Gastrocnemius medialis (tissue), 4 donors: ENCODE data around the gene SULT2B1. TPM values are rescaled to one million over a fixed set of nuclear protein-coding genes. Genes with fewer than 3 reads are reported as not detected.
A peak's percentile ranks its signal among the peaks of the same experiment; 100 is the strongest.

Source experiments
- ATAC-seq, 2 donors: fragments of 150-250 bp; one replicate each; pipeline ENCODE4 v1.9.1; 2016
- DNase-seq, 2 donors: peaks; one replicate each; pipeline ENCODE4 v3.0.0-alpha.2; 2019
- H3K27ac ChIP-seq, 4 donors: fragments of 200-600 bp; sonication (generic); 1 replicate in 1 of 4; 2 replicates in 3 of 4; pipeline ENCODE4 v1.5.1; 2016 to 2018; ENCODE audit warnings: mild to moderate bottlenecking in 2 of 4, moderate library complexity in 1 of 4
- H3K27me3 ChIP-seq, 3 donors: fragments of 200-600 bp; sonication (generic) in 2 of 3; 1 replicate in 1 of 3; 2 replicates in 2 of 3; pipeline versions ENCODE4 v1.5.1 to v1.6.0; 2016 to 2019; ENCODE audit warnings: mild to moderate bottlenecking in 1 of 3, moderate library complexity in 1 of 3
- H3K36me3 ChIP-seq, 2 donors: fragments of 200-600 bp; sonication (generic) in 1 of 2; one replicate each; pipeline ENCODE4 v1.5.1; 2017 to 2018
- H3K4me1 ChIP-seq, 2 donors: fragments of 200-600 bp; sonication (generic) in 1 of 2; one replicate each; pipeline ENCODE4 v1.5.1; 2016 to 2017; ENCODE audit warnings: mild to moderate bottlenecking in 2 of 2
- H3K4me3 ChIP-seq, 4 donors: fragments of 200-600 bp; sonication (generic) in 3 of 4; 1 replicate in 1 of 4; 2 replicates in 3 of 4; pipeline ENCODE4 v1.5.1; 2016 to 2019; ENCODE audit warnings: mild to moderate bottlenecking in 2 of 4
- H3K9me3 ChIP-seq, 3 donors: fragments of 200-600 bp; sonication (generic) in 2 of 3; 1 replicate in 1 of 3; 2 replicates in 2 of 3; pipeline ENCODE4 v1.5.1; 2016 to 2019
- CTCF ChIP-seq, 5 experiments: fragments of 450-650 bp in 3 of 5; fragments of 200-600 bp in 2 of 5; sonication (generic) in 2 of 5; IDR thresholded peaks in 4 of 5; conservative IDR thresholded peaks in 1 of 5; 1 replicate in 4 of 5; 2 replicates in 1 of 5; pipeline ENCODE4 v1.5.1; 2016 to 2019; ENCODE audit warnings: antibody characterized with exemption in 5 of 5, mild to moderate bottlenecking in 3 of 5, moderate library complexity in 3 of 5
- POLR2A ChIP-seq, 2 donors: fragments of 450-650 bp; IDR thresholded peaks; one replicate each; pipeline ENCODE4 v1.6.1; 2017; ENCODE audit warnings: antibody characterized with exemption in 2 of 2, mild to moderate bottlenecking in 2 of 2, moderate library complexity in 2 of 2
- in situ Hi-C, 4 donors: fragments of 200-750 bp; cut with MboI; loops; one replicate each; pipeline versions ENCODE4 v1.15.0 to v1.8.0; 2017; ENCODE audit warnings: low sequenced_read_pairs in 4 of 4
- intact Hi-C: fragments of 100-400 bp; cut with DNase I; formaldehyde crosslinking; loops from one replicate; pipeline ENCODE4 v1.15.1; 2023; ENCODE audit warnings: low total_unique reads
- total RNA-seq, 4 donors: library from RNA; depleted of rRNA; stranded (reverse); fragments of >200 nt; gene quantifications; one replicate each; pipeline versions ENCODE4 v1.1.0 to v1.2.3, GENCODE V29; 2016

Gene SULT2B1
- total RNA-seq, 4 donors from 2014 or later: not detected

DNA sequence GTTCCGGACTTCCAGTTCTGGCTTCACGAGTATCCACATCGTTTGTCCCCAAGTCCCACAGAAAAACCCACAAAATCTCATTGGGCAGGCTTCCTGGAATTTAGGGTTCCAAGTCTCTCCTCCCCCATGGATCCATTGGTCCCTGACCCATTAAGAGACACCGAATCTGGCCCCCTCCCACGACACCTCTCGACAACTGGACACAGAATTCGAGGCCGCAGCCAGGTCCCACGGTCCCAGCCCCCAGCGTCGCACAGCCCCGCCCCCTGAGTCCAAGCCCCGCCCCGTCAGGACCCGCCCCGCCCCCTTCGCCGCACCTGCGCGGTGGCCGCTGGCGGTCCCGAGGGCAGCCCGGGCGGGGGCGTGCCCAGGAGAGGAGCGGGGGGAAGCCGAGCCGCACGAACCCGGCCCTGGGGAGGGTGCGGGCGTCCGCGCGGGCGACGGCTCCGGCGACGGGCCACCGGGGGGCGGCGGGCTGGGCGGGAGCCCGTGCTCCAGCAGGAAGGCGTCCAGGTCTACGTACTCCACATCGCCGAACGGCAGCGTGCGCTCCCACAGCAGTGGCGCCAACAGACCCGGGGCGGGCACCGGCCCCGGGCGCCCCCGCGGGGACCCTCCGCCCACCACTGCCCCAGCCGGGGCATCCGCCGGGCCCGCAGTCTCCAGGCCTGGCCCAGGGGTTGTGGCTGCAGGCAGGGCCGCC, 83.4 kb downstream of the SULT2B1 start:
- Histone ChIP-seq H3K27ac (peak overlapping the region; percentile 97 to 100 (median 100)), H3K36me3 (no peaks in the 10 kb centered on the region), H3K4me1 (peaks cover 56 to 66% of the 10 kb centered on the region in 2 donors), H3K9me3 (no peaks in the 10 kb centered on the region), H3K4me3 (peak overlapping the region; percentile 58 to 95 (median 76)), H3K27me3 (no peaks in the 10 kb centered on the region)
- intact Hi-C loops: loop anchor here (2.0 to 10.0 kb wide), 6 partner anchors 17 to 1567 kb away; partner anchors contain the start of genes AKT1S1, GYS1, MYH14 and PPP1R15A
- TF ChIP-seq CTCF (IDR thresholded peaks at IDR 0.05 in 4 of 5, conservative IDR thresholded peaks at IDR 0.05 in 1 of 5) (peak in 1 of 5 experiments; percentile 24), POLR2A (IDR thresholded peaks at IDR 0.05) (peak; percentile 94)
- DNase-seq: peak; percentile 70 to 88
- in situ Hi-C loops: loop anchor here in 1 of 4 donors (25.0 kb wide), 1 partner anchor 102 kb away; the partner anchor contains the start of genes IZUMO1 and RASIP1
- peak; percentile 16 to 28 for ATAC-seq

- intact Hi-C loops (loop anchor here (2.0 to 10.0 kb wide), 6 partner anchors 17 to 1566 kb away; partner anchors contain the start of genes AKT1S1, GYS1, MYH14 and PPP1R15A), in situ Hi-C loops (loop anchor here in 1 of 4 donors (25.0 kb wide), 1 partner anchor 101 kb away; the partner anchor contains the start of genes IZUMO1 and RASIP1)
- H3K4me3 ChIP-seq: peak overlapping the region; percentile 58 to 95 (median 76)
- H3K27ac ChIP-seq: peak overlapping the region; percentile 97 to 100 (median 100)
- H3K36me3 ChIP-seq: no peaks in the 10 kb centered on the region
- H3K27me3 ChIP-seq: no peaks in the 10 kb centered on the region
- ATAC-seq (no peak), DNase-seq (peak in 1 of 2 donors; percentile 71)
- TF ChIP-seq CTCF (IDR thresholded peaks at IDR 0.05 in 4 of 5, conservative IDR thresholded peaks at IDR 0.05 in 1 of 5): no peak
- TF ChIP-seq POLR2A (IDR thresholded peaks at IDR 0.05): no peak
- H3K9me3 ChIP-seq: no peaks in the 10 kb centered on the region
- H3K4me1 ChIP-seq: peaks cover 48 to 58% of the 10 kb centered on the region in 2 donors
These were observed 84.2 kb downstream of the SULT2B1 start for GRCh38 chr19:48635966-48636858.

GRCh38 chr19:48636859-48637448, 85.0 kb downstream of the SULT2B1 start, which contains the start of gene DBP:
Gene DBP (minus strand): TSS chr19:48637379. CDS start chr19:48636994, 385 bp downstream.
- Histone ChIP-seq H3K27ac (peak within 1 kb of the TSS; percentile 97 to 100 (median 100)), H3K9me3 (no peaks in the 10 kb centered on the region), H3K4me1 (peaks cover 41 to 50% of the 10 kb centered on the region in 2 donors), H3K27me3 (no peaks in the 10 kb centered on the region), H3K36me3 (no peaks in the 10 kb centered on the region), H3K4me3 (peak within 1 kb of the TSS; percentile 58 to 95 (median 76))
- DNase-seq (peak in 1 of 2 donors; percentile 79), ATAC-seq (peak; percentile 7 to 15)
- intact Hi-C loops: loop anchor here (5.0 to 10.0 kb wide), 3 partner anchors 515 to 1565 kb away; partner anchors contain the start of genes AKT1S1, MYH14 and TBC1D17
- in situ Hi-C loops: loop anchor here in 1 of 4 donors (25.0 kb wide), 1 partner anchor 100 kb away; the partner anchor contains the start of genes IZUMO1 and RASIP1
- TF ChIP-seq POLR2A (IDR thresholded peaks at IDR 0.05): no peak
- peak in 3 of 5 experiments; percentile 22 to 34 (median 32) for TF ChIP-seq CTCF (IDR thresholded peaks at IDR 0.05 in 4 of 5, conservative IDR thresholded peaks at IDR 0.05 in 1 of 5)

- intact Hi-C loops: loop anchor here (5.0 to 10.0 kb wide), 3 partner anchors 515 to 1565 kb away; partner anchors contain the start of genes AKT1S1, MYH14 and TBC1D17
- TF ChIP-seq CTCF (IDR thresholded peaks at IDR 0.05 in 4 of 5, conservative IDR thresholded peaks at IDR 0.05 in 1 of 5) (peak in 1 of 5 experiments; percentile 21), POLR2A (IDR thresholded peaks at IDR 0.05) (peak; percentile 59 to 76)
- in situ Hi-C loops: loop anchor here in 1 of 4 donors (25.0 kb wide), 1 partner anchor 100 kb away; the partner anchor contains the start of genes IZUMO1 and RASIP1
These were observed 85.5 kb downstream of the SULT2B1 start for GRCh38 chr19:48637449-48637947.

More at GRCh38 chr19:48637449-48637947, 85.5 kb downstream of the SULT2B1 start:
- Histone ChIP-seq H3K27ac (peak overlapping the region; percentile 97 to 100 (median 100)), H3K4me3 (peak overlapping the region; percentile 58 to 95 (median 76)), H3K36me3 (no peaks in the 10 kb centered on the region), H3K27me3 (no peaks in the 10 kb centered on the region), H3K9me3 (no peaks in the 10 kb centered on the region), H3K4me1 (peaks cover 35 to 45% of the 10 kb centered on the region in 2 donors)
- ATAC-seq: peak; percentile 52 to 55
- peak; percentile 99 to 100 for DNase-seq
